Measurements from ENCODE around the gene EVC2.

EVC2 gene

DNA sequence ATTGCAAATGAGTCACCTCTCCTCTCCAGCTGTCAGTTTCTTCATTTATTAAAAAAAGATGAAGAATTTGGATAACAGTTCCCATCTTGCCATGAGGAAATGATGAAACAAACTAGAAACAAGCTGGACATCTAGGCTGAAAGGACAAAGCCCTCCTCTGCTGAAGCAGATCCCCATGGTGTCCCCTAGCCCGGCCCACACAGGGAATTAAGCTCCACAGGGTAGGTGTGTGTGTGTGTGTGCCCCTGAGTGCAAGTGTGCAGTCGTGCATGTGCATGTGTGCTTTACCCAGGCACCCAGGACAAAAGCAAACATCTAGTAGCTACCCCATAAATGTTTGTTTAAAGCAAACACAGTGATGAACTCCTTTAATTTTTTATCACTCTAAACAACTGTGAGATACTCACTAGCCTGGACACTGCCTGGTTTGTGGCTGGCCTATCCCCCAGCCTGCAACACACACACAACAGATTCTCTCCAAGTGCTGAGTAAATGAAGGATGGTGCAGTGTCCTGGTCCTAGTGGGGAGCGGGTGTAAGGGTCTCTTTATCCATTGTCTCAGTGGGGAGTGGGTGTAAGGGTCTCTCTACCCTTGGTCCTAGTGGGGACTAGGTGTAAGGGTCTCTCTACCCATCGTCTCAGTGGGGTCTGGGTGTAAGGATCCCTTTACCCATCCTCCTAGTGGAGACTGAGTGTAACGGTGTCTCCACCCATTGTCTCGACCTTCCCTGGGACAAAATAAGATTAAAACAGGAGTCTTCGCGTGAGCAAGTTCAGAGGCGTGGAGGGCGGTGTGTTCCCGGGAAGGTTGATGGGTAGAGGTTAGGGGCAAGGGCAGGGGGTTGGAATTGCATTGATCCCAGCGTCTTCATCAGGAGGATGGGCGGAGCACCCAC lies 2.0 kb upstream of the EVC2 start:
- DNase-seq: no peak

DNA sequence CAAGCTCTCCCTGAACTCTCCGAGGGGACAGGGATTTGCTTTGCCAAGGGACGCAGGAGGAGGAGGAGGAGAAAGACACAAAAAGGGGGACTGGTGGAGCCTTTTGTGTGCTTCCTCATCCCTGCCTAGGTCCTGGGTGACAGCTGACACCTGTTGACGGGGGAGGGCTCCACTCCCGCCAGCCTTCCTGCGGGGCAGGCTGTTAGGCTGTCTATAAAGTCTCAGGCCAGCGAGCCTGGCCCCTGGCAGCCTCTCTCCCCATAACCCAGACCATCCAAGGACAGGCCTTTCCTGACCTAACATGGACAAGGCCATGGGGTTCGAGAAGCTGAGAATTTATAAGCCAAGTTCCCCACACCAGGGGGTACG lies 832 bp upstream of the EVC2 start:
- no peak for DNase-seq

- no peak for DNase-seq
Observed at GRCh38 chr4:5707778-5708448, 446 bp downstream of the EVC2 start.

- no peak for DNase-seq
Observed at GRCh38 chr4:5707366-5707765, 993 bp downstream of the EVC2 start.

DNA sequence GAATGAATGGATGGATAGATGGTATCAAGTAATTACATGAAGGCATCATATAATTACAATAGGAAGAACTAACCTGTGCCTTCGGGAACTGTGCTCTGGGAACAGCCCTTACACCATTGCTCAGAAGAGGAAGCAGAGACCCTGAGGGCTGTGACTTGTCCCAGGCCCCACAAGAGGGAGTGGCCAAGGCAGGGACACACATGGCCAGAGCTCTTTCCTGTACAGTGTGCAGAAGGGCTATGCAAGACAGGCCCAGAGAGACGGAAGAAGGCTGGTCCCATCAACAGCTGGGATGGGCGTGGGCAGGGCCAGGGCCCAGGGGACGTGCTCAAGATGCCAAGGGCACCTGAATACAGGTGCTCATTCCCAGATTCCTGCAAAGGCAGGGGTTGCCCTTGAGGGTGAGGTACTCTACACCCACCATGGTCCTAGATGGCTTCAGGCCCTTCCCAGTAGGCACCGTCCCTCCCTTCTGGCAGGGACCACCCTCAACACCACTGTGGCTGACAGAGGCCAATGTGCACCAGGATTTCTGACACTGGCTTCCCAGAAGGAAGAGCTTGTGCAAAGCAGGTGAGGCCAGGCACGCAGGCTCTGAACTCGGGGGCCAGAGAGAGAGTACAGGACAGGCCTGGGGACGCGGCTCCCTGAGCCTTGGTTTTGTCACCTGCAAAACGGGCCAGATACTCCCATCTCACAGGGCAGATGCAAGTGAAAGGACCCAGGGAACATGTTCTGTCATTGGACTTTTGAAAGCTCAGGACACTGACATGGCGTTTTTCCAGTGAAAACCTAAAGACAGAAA lies 1.7 kb downstream of the EVC2 start:
- no peak for DNase-seq

DNA sequence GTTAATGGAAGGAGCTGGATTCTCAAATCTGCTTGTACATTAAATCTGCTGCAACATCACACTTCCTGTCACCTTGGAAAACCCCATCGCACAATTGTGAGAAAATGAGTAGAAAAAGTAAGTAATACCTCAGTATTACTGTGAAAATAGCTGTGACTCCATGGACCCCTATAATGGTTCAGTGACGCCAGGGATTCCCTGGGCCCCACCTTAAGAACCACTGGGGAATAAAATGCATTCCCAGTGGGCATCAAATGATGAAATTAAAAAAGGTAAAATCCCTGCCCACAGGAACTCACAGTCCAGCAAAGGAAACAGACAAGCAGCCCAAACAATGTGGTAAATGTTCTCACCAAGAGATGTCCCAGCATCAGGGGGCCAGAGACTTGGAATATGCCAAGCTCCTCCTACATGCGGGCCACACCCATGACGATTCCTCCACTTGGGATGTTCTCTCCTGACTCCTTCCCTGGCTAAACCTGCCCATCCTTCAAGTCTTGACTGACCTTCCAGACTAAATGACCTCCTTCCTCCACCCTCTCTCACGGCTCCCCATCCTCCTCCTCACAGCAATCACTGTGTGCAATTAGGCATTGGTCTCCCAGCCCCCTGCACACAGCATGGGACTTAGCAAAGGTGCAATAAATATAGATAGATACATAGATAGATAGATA lies 2.6 kb downstream of the EVC2 start:
- no peak for DNase-seq

DNA sequence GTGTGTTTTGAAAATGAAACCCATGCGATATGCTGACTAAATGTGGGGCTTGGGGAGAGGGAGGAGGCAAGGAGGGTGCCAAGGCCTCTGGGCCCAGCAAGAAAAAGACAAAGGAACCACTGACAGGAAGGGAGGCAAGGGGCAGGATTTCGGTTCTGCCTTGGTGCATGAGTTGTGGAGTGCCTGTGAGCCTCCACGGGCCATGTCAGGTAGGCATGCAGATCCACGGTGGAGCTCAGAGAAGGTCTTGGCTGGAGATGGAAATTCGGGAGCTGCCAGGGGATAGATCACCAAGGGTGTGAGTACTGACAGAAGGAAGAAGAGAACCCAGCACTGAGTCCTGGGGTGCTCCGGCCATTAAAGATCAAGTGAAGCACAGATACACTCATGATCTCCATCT lies 4.1 kb downstream of the EVC2 start:
- no peak for DNase-seq

GRCh38 chr4:5703831-5704230 lies 4.5 kb downstream of the EVC2 start:
- DNase-seq: no peak

DNA sequence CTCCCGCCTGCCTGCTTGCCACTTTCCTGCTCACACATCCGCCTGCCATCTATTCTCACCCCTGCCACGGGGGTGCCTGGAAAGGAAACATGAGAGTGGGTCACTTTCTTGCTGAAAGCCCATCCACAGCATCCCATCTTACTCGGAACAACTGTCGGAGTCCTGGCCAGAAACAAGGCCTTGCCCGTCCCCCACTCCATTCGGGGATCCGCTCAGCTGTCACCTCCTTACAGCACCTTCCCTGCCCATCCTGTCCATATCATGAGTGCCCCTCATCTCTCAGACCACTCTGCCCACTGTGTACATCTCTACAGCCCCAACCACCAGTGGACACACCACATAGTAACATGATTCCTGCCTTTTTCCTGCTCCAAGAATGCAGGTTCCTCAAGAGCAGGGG lies 6.4 kb downstream of the EVC2 start:
- DNase-seq: no peak

DNA sequence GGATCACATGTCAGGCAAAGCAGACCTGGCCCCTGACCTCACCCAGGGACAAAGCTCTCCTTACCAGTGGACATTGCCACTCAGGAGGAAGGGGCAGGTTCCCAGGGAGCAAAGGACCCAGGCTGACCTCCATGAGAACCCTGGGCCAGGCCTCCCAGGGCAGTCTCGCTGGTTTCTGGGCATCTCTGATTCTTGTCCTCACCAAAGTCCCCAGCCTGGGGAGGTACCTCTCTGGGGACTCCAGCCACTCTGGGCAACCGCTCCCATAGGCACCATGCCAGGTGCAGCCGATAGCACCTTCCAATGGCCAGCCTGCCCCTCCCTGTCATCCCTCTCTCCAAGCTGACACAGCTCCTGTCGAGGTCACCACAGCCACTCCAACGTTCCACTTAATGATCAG lies 7.9 kb downstream of the EVC2 start:
- no peak for DNase-seq

GRCh38 chr4:5696341-5696740 lies 12.0 kb downstream of the EVC2 start:
- DNase-seq: no peak

DNA sequence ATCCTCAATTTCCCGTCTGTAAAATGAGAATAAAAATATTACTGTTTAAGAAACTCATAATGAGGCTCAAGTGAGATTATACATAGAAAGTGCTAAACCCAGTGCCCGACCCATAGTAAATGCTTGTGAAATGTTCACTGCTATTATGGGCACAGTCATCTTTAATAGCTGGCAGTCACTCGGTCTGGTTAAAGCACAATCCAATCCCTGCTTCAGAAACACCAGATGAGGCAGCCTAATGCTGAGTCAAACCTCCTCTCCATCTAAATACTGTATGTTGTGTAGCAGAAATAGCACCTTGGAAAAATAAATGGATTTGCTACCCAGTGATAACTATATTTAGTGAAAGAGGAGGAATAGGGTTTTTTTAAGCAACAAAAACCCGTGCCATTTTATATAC lies 14.5 kb downstream of the EVC2 start:
- no peak for DNase-seq

DNA sequence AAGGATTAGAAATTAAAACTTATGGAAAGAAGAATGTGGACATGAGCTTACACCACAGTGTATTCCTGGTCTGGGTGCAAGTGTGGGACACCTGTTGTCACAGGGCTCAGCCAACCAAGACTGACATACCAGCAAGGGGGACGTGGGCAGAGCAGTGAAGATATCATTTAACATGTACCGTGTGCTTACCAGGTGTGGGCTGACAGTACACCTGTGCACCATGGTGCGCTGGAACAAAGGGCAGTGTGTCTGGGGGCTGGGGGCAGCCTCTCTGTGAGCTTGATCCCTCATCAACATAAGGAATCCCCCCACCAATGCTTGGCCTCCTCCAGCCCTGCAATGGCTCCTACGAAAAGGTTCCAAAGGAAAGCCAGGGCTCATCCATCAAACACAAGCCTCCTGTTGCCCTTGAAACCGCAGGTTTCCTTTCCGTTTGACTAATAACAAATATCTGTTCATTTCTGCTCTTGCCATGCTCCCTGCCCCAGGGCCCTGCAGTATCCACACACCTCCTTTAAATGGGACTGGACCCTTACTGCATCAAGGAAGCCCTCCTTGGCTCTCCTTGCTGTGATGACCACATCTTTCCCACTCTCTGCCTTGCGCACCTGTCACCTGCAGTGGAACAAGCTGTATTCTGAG lies 16.7 kb downstream of the EVC2 start:
- no peak for DNase-seq

DNA sequence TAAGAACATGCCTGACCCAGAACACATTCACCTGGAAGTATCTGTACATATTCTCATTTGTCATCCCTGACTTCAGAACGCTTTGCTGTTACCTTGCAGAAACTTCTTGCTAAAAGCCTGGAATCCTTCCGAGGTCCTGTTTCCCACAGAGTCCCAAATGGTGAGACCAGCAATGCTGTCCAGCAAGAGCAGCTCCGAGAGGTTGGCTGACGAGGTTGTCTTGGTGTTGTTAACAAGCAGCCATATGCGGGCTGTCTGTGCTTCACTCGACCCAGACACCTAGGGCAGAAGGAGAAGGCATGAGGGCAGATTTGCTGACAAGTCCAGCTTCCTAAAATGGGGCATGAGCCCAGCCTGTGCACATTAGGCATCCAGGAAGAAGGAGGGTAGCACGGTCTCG lies 19.3 kb downstream of the EVC2 start:
- DNase-seq: no peak

GRCh38 chr4:5686338-5686737 lies 22.0 kb downstream of the EVC2 start:
- no peak for DNase-seq

DNA sequence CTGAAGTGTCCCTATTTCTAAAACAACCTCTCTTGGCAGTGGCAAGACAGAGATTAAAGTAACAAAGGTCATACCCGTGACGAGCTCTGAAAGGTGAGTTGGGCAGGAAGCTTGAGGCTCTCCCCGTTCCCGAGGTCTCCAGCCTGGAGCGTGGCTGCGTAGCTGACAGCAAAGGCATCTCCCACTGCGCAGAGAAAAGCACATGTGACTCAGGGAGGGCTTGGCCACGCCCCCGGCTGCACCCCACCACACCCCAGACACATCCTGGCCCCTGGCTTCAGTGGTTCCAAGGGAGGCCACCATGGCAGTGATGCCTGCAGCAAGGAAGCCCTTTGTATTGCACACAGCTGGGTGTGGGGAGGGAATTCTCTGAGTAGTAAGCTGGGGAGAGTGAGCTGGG lies 23.1 kb downstream of the EVC2 start:
- no peak for DNase-seq

- no peak for DNase-seq
Observed at GRCh38 chr4:5683566-5683965, 24.8 kb downstream of the EVC2 start.

GRCh38 chr4:5678977-5679376 lies 29.4 kb downstream of the EVC2 start:
- DNase-seq: no peak

DNA sequence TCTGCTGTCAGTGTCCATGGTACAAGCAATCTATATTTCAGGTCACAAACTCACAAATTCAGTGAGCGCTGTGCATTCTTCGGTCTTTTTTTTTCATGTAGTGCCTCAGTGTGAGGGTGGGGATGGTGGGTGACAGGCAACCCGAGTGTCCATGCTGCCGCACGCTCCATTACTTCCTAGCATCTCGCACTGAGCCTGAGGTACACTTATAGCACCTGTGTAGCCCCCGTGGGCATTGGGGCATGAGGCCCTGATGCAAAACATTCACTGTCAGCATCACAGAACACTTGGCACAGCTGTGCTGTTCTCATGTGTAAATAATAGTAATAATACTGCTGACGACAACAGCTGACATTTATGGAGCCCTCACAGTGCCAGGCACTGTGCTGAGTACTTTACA lies 31.6 kb downstream of the EVC2 start:
- DNase-seq: no peak

- no peak for DNase-seq
Observed at GRCh38 chr4:5666741-5667140, 41.6 kb downstream of the EVC2 start.

GRCh38 chr4:5664778-5665177 lies 43.6 kb downstream of the EVC2 start:
- DNase-seq: no peak

GRCh38 chr4:5662555-5662954 lies 45.8 kb downstream of the EVC2 start:
- DNase-seq: no peak

- DNase-seq: no peak
Observed at GRCh38 chr4:5661237-5661636, 47.1 kb downstream of the EVC2 start.
